ENCODE measurements around the gene NUDT16L1. TPM values are rescaled to one million over a fixed set of nuclear protein-coding genes. Genes with fewer than 3 reads are reported as not detected.

NUDT16L1 gene
- total RNA-seq, 1 experiment from 2014 or later: 61.9 TPM

- Histone ChIP-seq H3K27me3 (no peaks in the 10 kb centered on the region), H3K9me3 (no peaks in the 10 kb centered on the region), H3K4me3 (no peak overlapping the region), H3K36me3 (peaks cover 51% of the 10 kb centered on the region)
- no peak for DNase-seq
Measured at GRCh38 chr16:4677390-4677789, 16.0 kb upstream of the NUDT16L1 start.

GRCh38 chr16:4677994-4678393 lies 15.4 kb upstream of the NUDT16L1 start:
- H3K4me3 ChIP-seq: no peak overlapping the region
- peaks cover 51% of the 10 kb centered on the region for H3K36me3 ChIP-seq
- H3K27me3 ChIP-seq: no peaks in the 10 kb centered on the region
- no peaks in the 10 kb centered on the region for H3K9me3 ChIP-seq
- DNase-seq: no peak

- H3K9me3 ChIP-seq: no peaks in the 10 kb centered on the region
- H3K36me3 ChIP-seq: peaks cover 48% of the 10 kb centered on the region
- no peak for DNase-seq
- no peak overlapping the region for H3K4me3 ChIP-seq
- no peaks in the 10 kb centered on the region for H3K27me3 ChIP-seq
Measured at GRCh38 chr16:4678596-4678995, 14.8 kb upstream of the NUDT16L1 start.

GRCh38 chr16:4679156-4679849 lies 14.1 kb upstream of the NUDT16L1 start:
- H3K4me3 ChIP-seq: no peak overlapping the region
- no peaks in the 10 kb centered on the region for H3K27me3 ChIP-seq
- H3K36me3 ChIP-seq: peaks cover 52% of the 10 kb centered on the region
- H3K9me3 ChIP-seq: no peaks in the 10 kb centered on the region
- DNase-seq: no peak

- Histone ChIP-seq H3K4me3 (no peak overlapping the region), H3K36me3 (peaks cover 57% of the 10 kb centered on the region), H3K9me3 (no peaks in the 10 kb centered on the region), H3K27me3 (no peaks in the 10 kb centered on the region)
- DNase-seq: no peak
Measured at GRCh38 chr16:4679850-4680636, 13.3 kb upstream of the NUDT16L1 start.

- H3K4me3 ChIP-seq: no peak overlapping the region
Measured at GRCh38 chr16:4680673-4681470, 12.5 kb upstream of the NUDT16L1 start.

GRCh38 chr16:4681471-4682083 lies 11.8 kb upstream of the NUDT16L1 start:
- H3K9me3 ChIP-seq: no peaks in the 10 kb centered on the region
- no peak overlapping the region for H3K4me3 ChIP-seq
- H3K27me3 ChIP-seq: no peaks in the 10 kb centered on the region
- no peak for DNase-seq
- H3K36me3 ChIP-seq: peaks cover 56% of the 10 kb centered on the region

More at GRCh38 chr16:4680673-4681470, 12.5 kb upstream of the NUDT16L1 start:
- H3K36me3 ChIP-seq: peaks cover 58% of the 10 kb centered on the region
- no peaks in the 10 kb centered on the region for H3K9me3 ChIP-seq
- H3K27me3 ChIP-seq: no peaks in the 10 kb centered on the region
- no peak for DNase-seq

GRCh38 chr16:4682084-4682591 lies 11.2 kb upstream of the NUDT16L1 start:
- DNase-seq: no peak
- H3K27me3 ChIP-seq: no peaks in the 10 kb centered on the region
- H3K9me3 ChIP-seq: no peaks in the 10 kb centered on the region
- H3K4me3 ChIP-seq: no peak overlapping the region
- H3K36me3 ChIP-seq: peaks cover 53% of the 10 kb centered on the region

- DNase-seq: no peak
- H3K36me3 ChIP-seq: peaks cover 52% of the 10 kb centered on the region
- no peak overlapping the region for H3K4me3 ChIP-seq
- no peaks in the 10 kb centered on the region for H3K9me3 ChIP-seq
- H3K27me3 ChIP-seq: no peaks in the 10 kb centered on the region
Measured at GRCh38 chr16:4682616-4683254, 10.6 kb upstream of the NUDT16L1 start.

GRCh38 chr16:4683255-4684057 lies 9.9 kb upstream of the NUDT16L1 start:
- no peaks in the 10 kb centered on the region for H3K27me3 ChIP-seq
- peaks cover 59% of the 10 kb centered on the region for H3K36me3 ChIP-seq
- no peak for DNase-seq
- H3K4me3 ChIP-seq: no peak overlapping the region
- no peaks in the 10 kb centered on the region for H3K9me3 ChIP-seq

- no peak overlapping the region for H3K4me3 ChIP-seq
- no peak for DNase-seq
- no peaks in the 10 kb centered on the region for H3K9me3 ChIP-seq
- peaks cover 58% of the 10 kb centered on the region for H3K36me3 ChIP-seq
- no peaks in the 10 kb centered on the region for H3K27me3 ChIP-seq
Measured at GRCh38 chr16:4684058-4684715, 9.2 kb upstream of the NUDT16L1 start.

- peaks cover 59% of the 10 kb centered on the region for H3K36me3 ChIP-seq
- H3K9me3 ChIP-seq: no peaks in the 10 kb centered on the region
- H3K4me3 ChIP-seq: no peak overlapping the region
- no peaks in the 10 kb centered on the region for H3K27me3 ChIP-seq
- DNase-seq: no peak
Measured at GRCh38 chr16:4684763-4685162, 8.6 kb upstream of the NUDT16L1 start.

GRCh38 chr16:4685292-4685691 lies 8.1 kb upstream of the NUDT16L1 start:
- Histone ChIP-seq H3K36me3 (peaks cover 59% of the 10 kb centered on the region), H3K9me3 (no peaks in the 10 kb centered on the region), H3K4me3 (no peak overlapping the region), H3K27me3 (no peaks in the 10 kb centered on the region)
- no peak for DNase-seq

GRCh38 chr16:4685776-4686496 lies 7.4 kb upstream of the NUDT16L1 start:
- Histone ChIP-seq H3K27me3 (no peaks in the 10 kb centered on the region), H3K9me3 (no peaks in the 10 kb centered on the region), H3K36me3 (peaks cover 56% of the 10 kb centered on the region), H3K4me3 (no peak overlapping the region)
- no peak for DNase-seq

Data from MG63 (cell line).